T-helper 1 cell treated with Interleukin-12 subunit alpha and Interleukin-12 subunit beta and Interleukin-4 antibody, amounts not matched to agents 30 μg/mL and 1 μg/mL, for 36 hours (primary cell): Measurements from ENCODE around the gene CCT6B.

Experiments used
- H3K27ac Mint-ChIP-seq: one replicate; pipeline ENCODE4 v1.8.0; 2021; ENCODE audit warnings: mild to moderate bottlenecking, mixed read lengths
- H3K27me3 Mint-ChIP-seq: one replicate; pipeline ENCODE4 v1.8.0; 2021; ENCODE audit warnings: low read depth, mixed read lengths
- H3K36me3 Mint-ChIP-seq: one replicate; pipeline ENCODE4 v1.8.0; 2021; ENCODE audit warnings: low read depth, mixed read lengths
- H3K4me1 Mint-ChIP-seq: one replicate; pipeline ENCODE4 v1.8.0; 2021; ENCODE audit warnings: low read depth, mixed read lengths
- H3K4me3 Mint-ChIP-seq: one replicate; pipeline ENCODE4 v1.8.0; 2021; ENCODE audit warnings: mild to moderate bottlenecking, moderate library complexity, mixed read lengths
- H3K9me3 Mint-ChIP-seq: one replicate; pipeline ENCODE4 v1.8.0; 2021; ENCODE audit warnings: mixed read lengths

Gene CCT6B

DNA sequence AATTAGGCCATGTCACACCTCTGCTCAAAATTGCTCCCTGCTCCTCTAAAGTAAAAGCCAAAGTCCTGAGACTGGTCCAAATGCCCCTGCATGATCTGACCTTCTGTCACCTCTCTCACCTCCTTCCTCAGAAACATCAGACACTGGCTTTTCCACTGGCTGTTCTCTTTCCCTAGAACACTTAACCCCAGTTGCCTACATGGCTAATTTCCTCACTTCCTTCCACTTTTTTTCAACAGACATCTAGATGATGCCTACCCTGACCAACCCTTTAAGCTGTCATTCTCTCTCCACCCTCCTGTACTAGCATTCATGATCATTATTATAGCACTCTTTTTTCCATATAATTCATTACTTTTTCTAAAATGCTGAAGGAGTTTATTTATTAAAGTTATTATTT, 31.0 kb downstream of the CCT6B start:
- Mint-ChIP-seq H3K4me1 (no peaks in the 10 kb centered on the region), H3K36me3 (no peaks in the 10 kb centered on the region), H3K27me3 (peaks cover 20% of the 10 kb centered on the region), H3K9me3 (no peaks in the 10 kb centered on the region), H3K27ac (no peak overlapping the region), H3K4me3 (no peak overlapping the region)

DNA sequence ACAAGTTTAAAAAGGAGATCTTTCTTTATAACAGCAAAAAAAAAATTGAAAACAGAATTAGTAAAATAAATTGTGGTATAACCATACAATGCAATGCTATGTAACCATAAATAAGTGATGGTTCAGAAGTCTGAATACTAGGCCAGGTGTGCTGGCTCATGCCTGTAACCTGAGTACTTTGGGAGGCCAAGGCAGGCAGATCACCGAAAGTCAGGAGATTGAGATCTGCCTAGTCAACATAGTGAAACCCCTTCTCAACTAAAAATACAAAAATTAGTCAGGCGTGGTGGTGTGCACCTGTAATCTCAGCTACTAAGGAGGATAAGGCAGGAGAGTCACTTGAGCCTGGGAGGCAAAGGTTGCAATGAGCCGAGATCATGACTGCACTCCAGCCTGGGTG, 34.6 kb downstream of the CCT6B start:
- Mint-ChIP-seq H3K27ac (no peak overlapping the region), H3K9me3 (no peaks in the 10 kb centered on the region), H3K4me3 (no peak overlapping the region), H3K4me1 (no peaks in the 10 kb centered on the region), H3K27me3 (peaks cover 4% of the 10 kb centered on the region), H3K36me3 (no peaks in the 10 kb centered on the region)

DNA sequence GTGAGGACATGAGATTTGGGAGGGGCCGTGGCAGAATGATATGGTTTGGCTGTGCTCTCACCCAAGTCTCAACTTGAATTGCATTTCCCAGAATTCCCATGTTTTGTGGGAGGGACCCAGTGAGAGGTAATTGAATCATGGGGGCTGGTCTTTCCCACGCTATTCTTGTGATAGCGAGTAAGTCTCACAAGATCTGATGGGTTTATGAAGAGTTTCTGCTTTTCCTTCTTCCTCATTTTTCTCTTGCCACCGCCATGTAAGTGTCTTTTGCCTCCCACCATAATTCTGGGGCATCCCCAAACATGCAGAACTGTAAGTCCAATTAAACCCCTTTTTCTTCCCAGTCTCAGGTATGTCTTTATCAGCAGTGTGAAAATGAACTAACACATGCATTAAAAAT, 40.6 kb downstream of the CCT6B start:
- H3K9me3 Mint-ChIP-seq: no peaks in the 10 kb centered on the region

DNA sequence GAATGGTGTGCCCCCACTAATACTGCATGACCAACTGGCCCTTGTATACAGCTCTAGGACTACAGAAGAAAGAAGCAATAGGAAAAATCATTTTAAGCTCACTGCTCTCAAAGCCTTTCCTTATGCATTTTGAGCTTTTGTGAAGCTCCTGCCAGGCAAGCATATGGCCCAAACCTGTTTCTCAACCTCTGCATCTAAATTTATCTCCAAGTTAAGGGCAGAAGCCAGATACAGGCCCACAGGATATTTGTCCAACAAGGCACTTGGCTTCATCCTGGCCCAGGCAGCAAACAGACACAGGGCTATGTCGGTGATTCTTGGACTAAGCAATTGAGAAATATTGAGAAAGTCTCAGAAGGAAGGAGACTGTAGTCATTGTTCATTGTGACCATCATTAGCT, 43.9 kb downstream of the CCT6B start:
- Mint-ChIP-seq H3K9me3 (no peaks in the 10 kb centered on the region), H3K27ac (no peak overlapping the region), H3K36me3 (no peaks in the 10 kb centered on the region), H3K27me3 (peaks cover 19% of the 10 kb centered on the region), H3K4me3 (no peak overlapping the region), H3K4me1 (no peaks in the 10 kb centered on the region)

More for the DNA sequence above, 40.6 kb downstream of the CCT6B start:
- no peaks in the 10 kb centered on the region for H3K36me3 Mint-ChIP-seq
- H3K27me3 Mint-ChIP-seq: peaks cover 13% of the 10 kb centered on the region
- no peak overlapping the region for H3K27ac Mint-ChIP-seq
- H3K4me1 Mint-ChIP-seq: no peaks in the 10 kb centered on the region
- no peak overlapping the region for H3K4me3 Mint-ChIP-seq

DNA sequence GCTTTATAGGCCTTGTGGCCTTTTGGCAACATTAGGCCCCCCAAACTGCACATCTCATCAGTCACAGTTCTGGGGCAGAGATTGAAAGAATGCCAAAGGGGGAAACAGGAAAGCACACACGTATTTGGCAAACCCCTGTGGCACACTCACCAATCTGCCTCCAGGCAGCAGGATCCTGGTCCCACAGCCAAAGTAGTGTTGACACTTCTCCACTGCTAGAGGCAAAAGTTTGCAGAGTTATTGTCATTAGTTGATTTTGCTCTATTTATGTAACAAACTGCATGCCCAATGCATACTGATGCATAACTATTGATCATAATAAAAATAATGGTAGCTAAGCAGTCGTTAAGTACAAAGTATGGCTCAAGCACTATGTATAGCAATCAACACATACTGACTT, 45.1 kb downstream of the CCT6B start:
- Mint-ChIP-seq H3K27me3 (peaks cover 25% of the 10 kb centered on the region), H3K9me3 (no peaks in the 10 kb centered on the region), H3K4me3 (no peak overlapping the region), H3K4me1 (no peaks in the 10 kb centered on the region), H3K27ac (no peak overlapping the region), H3K36me3 (no peaks in the 10 kb centered on the region)

DNA sequence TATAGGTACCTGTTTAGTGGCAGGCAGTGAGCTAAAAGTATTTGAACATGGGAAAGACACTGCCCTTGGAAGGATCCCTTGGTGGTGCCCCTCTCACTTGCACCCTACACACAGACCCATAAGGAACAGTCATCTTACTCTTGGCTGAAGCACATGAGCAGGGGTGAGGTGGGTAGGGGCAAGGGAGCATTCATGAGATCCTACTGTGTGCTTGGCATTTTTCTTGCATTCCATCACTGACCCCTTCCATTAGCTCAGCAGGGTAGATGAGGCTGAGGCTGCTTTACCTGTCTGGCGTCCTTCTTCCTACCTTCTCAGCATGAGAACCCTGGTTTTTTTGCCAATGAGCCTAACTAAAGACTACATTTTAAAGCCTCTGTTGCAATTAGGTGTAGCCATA, 48.3 kb downstream of the CCT6B start:
- no peaks in the 10 kb centered on the region for H3K4me1 Mint-ChIP-seq
- peaks cover 14% of the 10 kb centered on the region for H3K27me3 Mint-ChIP-seq
- H3K27ac Mint-ChIP-seq: no peak overlapping the region
- H3K9me3 Mint-ChIP-seq: no peaks in the 10 kb centered on the region
- H3K36me3 Mint-ChIP-seq: no peaks in the 10 kb centered on the region
- no peak overlapping the region for H3K4me3 Mint-ChIP-seq

DNA sequence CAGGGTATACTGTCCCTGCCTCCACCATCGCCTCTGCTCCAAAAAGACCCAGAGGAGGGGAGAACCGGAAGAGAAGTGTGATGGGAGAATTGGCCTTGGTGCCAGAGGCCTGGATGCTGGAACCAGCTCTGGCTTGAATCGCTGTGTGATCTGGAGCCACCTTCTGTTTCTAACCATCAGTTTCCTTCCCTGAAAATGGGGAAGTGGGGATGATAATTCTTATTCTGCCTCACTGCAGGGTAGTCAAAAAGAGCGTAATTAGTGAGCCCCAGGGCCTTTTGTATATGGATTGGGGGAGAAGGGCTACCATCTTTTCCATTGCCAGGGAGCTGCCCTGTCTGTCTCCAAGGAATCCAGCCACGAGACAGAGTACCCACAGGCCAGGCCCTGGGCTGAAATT, 52.2 kb downstream of the CCT6B start:
- Mint-ChIP-seq H3K9me3 (no peaks in the 10 kb centered on the region), H3K27me3 (peaks cover 13% of the 10 kb centered on the region), H3K36me3 (no peaks in the 10 kb centered on the region), H3K4me3 (no peak overlapping the region), H3K4me1 (no peaks in the 10 kb centered on the region), H3K27ac (no peak overlapping the region)

DNA sequence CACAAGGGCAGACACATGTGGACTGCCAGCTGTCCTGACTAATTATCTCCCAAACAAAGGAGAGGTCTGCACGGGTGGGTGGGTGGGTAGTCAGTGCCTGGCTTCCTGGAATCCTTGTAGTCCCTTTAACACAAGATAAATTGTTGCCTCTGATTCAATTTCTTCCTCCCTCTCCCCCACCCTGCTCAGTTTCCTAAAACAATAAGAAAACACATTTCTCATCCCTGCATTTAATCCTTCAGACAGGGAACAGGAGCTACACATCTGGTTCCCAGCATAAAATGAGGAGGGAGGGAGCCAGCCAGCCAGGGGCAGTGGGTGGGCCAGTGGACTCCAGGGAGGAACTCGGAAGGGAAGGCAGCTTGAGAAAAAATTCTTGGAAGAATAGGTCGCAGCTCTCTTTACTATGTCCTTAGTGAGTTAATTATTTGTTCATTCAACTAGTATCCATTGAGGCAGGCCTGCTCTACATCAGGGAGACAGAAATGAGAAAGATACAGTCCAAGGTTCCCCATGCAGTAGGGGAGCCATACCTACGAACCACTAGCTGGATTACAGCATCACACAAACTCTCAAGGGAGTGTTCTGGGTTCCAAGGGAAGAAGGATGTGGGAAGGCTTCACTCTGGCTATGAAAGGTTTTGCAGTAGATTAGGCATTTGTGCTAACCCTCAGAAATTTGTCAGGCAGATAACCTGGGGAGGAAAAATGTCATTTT, 58.3 kb downstream of the CCT6B start:
- Mint-ChIP-seq H3K27me3 (peaks cover 29% of the 10 kb centered on the region), H3K9me3 (no peaks in the 10 kb centered on the region), H3K36me3 (no peaks in the 10 kb centered on the region), H3K4me1 (no peaks in the 10 kb centered on the region), H3K27ac (no peak overlapping the region), H3K4me3 (no peak overlapping the region)

DNA sequence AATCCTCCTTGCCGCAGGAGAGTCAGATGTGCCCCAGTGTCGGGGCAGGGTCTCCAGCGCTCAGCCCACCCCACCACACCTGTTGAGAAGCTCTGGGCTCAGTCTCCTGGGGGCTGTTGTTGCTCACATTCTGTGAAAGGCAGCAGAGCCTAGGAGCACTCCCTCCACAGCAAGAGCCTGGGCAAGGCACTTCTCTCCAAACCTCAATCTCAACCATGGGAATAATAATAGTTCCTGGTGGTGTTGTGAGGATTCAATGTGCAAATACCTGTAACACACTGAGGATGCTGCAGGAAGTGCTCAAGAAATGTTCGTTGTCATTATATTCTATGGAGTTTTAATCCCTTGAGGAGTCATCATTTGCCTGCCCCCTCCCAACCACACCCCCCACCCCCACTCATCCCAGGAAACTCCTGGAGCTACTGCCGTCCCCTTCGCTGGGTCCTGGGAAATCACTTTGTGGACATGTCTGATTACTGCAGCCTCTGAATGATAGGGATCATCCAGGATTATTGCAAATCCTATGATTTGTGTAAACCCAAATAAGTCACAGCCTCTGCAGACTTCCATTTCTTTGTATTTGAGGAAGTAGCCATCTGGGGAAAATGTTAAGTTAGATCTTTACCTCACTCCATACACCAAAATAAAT, 61.5 kb downstream of the CCT6B start:
- Mint-ChIP-seq H3K27ac (no peak overlapping the region), H3K4me1 (no peaks in the 10 kb centered on the region), H3K4me3 (no peak overlapping the region), H3K9me3 (no peaks in the 10 kb centered on the region), H3K27me3 (peaks cover 31% of the 10 kb centered on the region), H3K36me3 (no peaks in the 10 kb centered on the region)

DNA sequence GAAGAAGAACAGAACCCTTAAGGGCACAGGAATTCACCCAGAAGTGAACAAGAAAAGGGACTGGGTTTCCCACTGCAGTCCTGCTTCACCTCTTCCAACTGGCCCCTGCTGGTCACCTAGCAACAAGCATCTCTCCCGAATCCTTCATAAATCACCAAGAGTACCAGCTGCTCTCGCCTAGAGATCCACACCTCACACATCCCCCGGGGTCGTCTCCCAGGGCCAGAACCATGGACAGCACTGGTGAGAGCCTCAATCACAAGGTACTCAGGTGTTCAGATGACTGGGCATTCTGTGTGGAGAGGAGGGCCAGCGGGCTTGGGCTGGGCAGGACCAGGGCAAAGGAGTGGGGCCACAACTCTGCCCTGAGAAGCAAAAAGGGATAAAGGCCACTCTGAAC, 65.9 kb downstream of the CCT6B start:
- Mint-ChIP-seq H3K36me3 (no peaks in the 10 kb centered on the region), H3K4me3 (no peak overlapping the region), H3K9me3 (no peaks in the 10 kb centered on the region), H3K27me3 (peaks cover 10% of the 10 kb centered on the region), H3K4me1 (no peaks in the 10 kb centered on the region), H3K27ac (no peak overlapping the region)

DNA sequence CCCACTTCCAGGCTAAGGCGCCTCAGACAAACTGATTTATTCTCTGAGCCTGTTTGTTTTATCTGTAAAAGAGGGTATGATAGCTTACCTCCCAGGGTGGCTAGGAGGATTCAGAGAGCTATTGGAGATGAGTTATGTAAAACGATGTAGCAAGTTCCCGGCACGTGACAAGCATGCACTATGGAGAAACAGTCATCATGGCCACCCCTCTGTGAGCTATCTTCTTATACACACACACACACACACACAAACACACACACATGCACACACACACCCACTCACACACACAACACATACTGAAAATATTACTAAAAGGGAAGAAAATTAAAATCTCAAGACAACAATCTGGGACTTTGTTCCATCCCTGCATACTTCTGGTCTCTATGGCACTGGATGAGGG, 66.3 kb downstream of the CCT6B start:
- Mint-ChIP-seq H3K36me3 (no peaks in the 10 kb centered on the region), H3K4me3 (no peak overlapping the region), H3K27ac (no peak overlapping the region)

DNA sequence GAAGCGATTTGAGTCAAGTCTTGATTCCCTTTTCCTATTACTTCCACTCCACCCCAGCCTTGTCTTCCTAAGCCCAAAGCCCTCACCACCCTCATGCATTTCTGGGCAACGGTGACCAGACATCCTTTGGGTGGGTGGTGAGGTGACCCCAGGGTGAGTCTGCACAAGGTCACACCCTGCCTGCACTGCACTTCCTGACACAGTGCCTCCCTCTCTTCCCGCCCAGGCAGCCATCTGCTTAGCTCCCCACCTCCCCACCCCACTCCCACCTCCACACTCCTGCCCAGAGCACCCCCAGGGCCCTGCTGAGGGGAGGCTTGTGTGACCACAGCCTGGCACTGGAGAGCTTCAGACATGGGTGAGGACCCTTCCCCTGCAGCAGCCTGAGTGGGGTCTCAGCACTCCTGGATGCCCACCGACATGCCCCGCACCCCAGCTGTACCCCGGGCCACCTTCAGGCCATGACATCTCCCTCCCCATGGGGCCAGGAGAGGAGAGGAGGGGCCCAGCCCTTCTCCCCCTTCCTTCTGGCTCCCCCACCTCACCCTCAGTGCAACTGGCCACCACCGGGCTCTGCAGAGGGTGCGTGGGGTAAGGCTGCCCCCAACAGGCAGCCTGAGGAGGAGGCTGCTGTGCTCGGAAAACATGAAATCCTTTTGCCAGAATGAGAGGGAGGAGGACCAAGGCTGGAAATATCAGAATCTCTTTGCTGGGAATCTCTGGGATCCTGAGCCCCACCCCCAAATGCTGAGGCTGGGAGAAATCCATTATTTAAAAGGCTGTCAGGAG, 68.6 kb downstream of the CCT6B start:
- no peak overlapping the region for H3K27ac Mint-ChIP-seq
- H3K36me3 Mint-ChIP-seq: no peaks in the 10 kb centered on the region
- H3K27me3 Mint-ChIP-seq: peaks cover 3% of the 10 kb centered on the region
- H3K9me3 Mint-ChIP-seq: no peaks in the 10 kb centered on the region
- H3K4me3 Mint-ChIP-seq: no peak overlapping the region
- no peaks in the 10 kb centered on the region for H3K4me1 Mint-ChIP-seq

More for the DNA sequence above, 66.3 kb downstream of the CCT6B start:
- Mint-ChIP-seq H3K27me3 (peaks cover 5% of the 10 kb centered on the region), H3K9me3 (no peaks in the 10 kb centered on the region), H3K4me1 (no peaks in the 10 kb centered on the region)

DNA sequence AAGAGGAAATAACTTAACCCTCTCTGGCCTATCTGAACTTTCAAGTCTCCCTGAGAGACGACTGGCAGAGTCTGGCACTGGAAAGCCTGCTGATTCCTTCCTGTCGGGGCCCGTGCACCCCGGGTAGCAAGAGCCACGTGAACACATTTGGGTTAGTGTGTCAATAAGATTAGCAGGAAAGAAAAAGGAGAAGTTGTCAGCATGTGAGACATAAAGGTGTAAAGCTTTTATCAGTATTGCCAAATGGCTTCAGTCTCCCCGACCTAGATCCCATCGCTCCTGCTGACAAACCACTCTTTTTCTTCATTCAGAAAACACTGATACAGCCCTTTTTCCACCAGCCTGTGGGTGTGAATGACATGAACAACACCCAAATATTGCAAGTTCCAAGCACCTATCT, 74.4 kb downstream of the CCT6B start:
- Mint-ChIP-seq H3K4me1 (no peaks in the 10 kb centered on the region), H3K4me3 (no peak overlapping the region), H3K9me3 (no peaks in the 10 kb centered on the region), H3K27ac (no peak overlapping the region), H3K36me3 (no peaks in the 10 kb centered on the region), H3K27me3 (peaks cover 32% of the 10 kb centered on the region)

DNA sequence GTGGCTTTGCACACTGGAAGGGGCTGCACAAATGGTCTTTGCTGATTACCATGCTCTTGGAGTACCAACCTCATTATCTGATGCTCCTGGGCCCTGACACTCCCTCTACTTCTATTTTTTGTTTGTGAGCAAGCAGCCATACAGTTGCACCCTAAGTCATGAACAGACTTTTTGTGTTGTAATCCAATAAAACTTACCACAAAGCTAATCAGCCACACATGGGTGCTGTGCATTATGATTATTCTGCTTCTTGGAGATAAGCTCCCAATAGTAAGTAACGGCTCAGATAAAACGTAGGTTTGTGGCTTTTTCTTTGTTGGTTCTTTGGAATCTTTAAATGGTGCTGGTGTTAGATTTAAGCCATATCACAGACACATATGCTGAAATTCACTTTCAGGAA, 76.2 kb downstream of the CCT6B start:
- Mint-ChIP-seq H3K9me3 (no peaks in the 10 kb centered on the region), H3K27ac (no peak overlapping the region), H3K4me3 (no peak overlapping the region), H3K27me3 (peaks cover 38% of the 10 kb centered on the region), H3K4me1 (no peaks in the 10 kb centered on the region), H3K36me3 (no peaks in the 10 kb centered on the region)

DNA sequence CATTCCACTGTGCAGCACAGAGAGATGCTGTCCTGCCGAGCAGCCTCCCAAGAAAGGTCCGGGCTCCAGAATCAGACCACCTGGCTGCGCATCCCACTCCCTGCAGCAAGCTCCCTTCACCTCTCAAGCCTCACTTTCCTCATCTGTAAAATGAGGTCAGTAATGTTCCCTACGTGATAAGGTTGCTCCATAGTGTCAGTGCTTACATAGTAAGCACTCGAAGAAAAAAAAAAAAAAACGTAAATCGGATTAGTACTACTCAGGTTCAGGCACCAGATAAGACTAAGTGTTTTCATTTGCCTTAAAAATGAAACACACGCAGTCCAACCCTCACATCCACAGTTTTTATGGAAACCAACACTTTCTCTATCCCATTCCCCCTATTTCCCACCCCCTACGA, 76.7 kb downstream of the CCT6B start:
- H3K27ac Mint-ChIP-seq: no peak overlapping the region
- H3K4me3 Mint-ChIP-seq: no peak overlapping the region
- H3K4me1 Mint-ChIP-seq: no peaks in the 10 kb centered on the region
- H3K36me3 Mint-ChIP-seq: no peaks in the 10 kb centered on the region
- H3K9me3 Mint-ChIP-seq: no peaks in the 10 kb centered on the region
- peaks cover 39% of the 10 kb centered on the region for H3K27me3 Mint-ChIP-seq
